WTC11 (cell line): Measurements from ENCODE around the gene NANOS1. TPM values are rescaled to one million over a fixed set of nuclear protein-coding genes. Genes with fewer than 3 reads are reported as not detected.

Experiments used
- ATAC-seq: fragments of 200-7000 bp; cut with Tn5 transposase; 2 replicates; pipeline ENCODE4 v1.10.0; 2021; ENCODE audit warnings: mild to moderate bottlenecking, moderate library complexity
- CTCF ChIA-PET: fragments of 300-600 bp; sonication (Branson Sonifier 250); formaldehyde crosslinking; loops from one replicate; lab custom pipeline; 2021; ENCODE audit warnings: antibody characterized with exemption; lab: Charles Lee
- POLR2A ChIA-PET: fragments of 350-600 bp; sonication (Branson Sonifier 250); formaldehyde crosslinking; loops from one replicate; lab custom pipeline; 2021; ENCODE audit warnings: antibody characterized with exemption; lab: Charles Lee
- DNase-seq: peaks from one replicate; pipeline ENCODE4 v3.0.0; 2021; ENCODE audit warnings: low spot score
- H3K27ac Mint-ChIP-seq: 2 replicates; pipeline ENCODE4 v1.8.0; 2021; ENCODE audit warnings: mixed read lengths
- H3K27me3 Mint-ChIP-seq: 2 replicates; pipeline ENCODE4 v1.8.0; 2021; ENCODE audit warnings: low read depth, mild to moderate bottlenecking, moderate library complexity, mixed read lengths
- H3K36me3 Mint-ChIP-seq: 2 replicates; pipeline ENCODE4 v1.8.0; 2021; ENCODE audit warnings: mixed read lengths
- H3K4me1 Mint-ChIP-seq: 2 replicates; pipeline ENCODE4 v1.8.0; 2022; ENCODE audit warnings: mixed read lengths
- H3K4me3 Mint-ChIP-seq: 2 replicates; pipeline ENCODE4 v1.8.0; 2021; ENCODE audit warnings: mild to moderate bottlenecking, moderate library complexity, mixed read lengths
- H3K9me3 Mint-ChIP-seq: 2 replicates; pipeline ENCODE4 v1.8.0; 2021; ENCODE audit warnings: mixed read lengths
- ATF2 ChIP-seq: sonication (generic); formaldehyde crosslinking; IDR thresholded peaks from 2 replicates; pipeline ENCODE4 v1.8.1; 2022; ENCODE audit warnings: low read depth, missing genetic modification reagents, borderline replicate concordance
- CREB1 ChIP-seq: sonication (generic); formaldehyde crosslinking; IDR thresholded peaks from 2 replicates; pipeline ENCODE4 v1.8.0; 2023; ENCODE audit warnings: mild to moderate bottlenecking, missing genetic modification reagents
- ELF4 ChIP-seq: sonication (generic); formaldehyde crosslinking; IDR thresholded peaks from 2 replicates; pipeline ENCODE4 v1.8.1; 2022; ENCODE audit warnings: low read depth, mild to moderate bottlenecking, moderate library complexity, missing genetic modification reagents
- FOXJ3 ChIP-seq: sonication (generic); formaldehyde crosslinking; IDR thresholded peaks from 2 replicates; pipeline ENCODE4 v1.9.0; 2021; ENCODE audit warnings: missing genetic modification reagents, mild to moderate bottlenecking, borderline replicate concordance
- MYBL2 ChIP-seq: sonication (generic); formaldehyde crosslinking; IDR thresholded peaks from 2 replicates; pipeline ENCODE4 v1.8.1; 2023; ENCODE audit warnings: mild to moderate bottlenecking, moderate library complexity, missing genetic modification reagents
- NFYB ChIP-seq: sonication (generic); formaldehyde crosslinking; conservative IDR thresholded peaks from 2 replicates; pipeline ENCODE4 v1.8.0; 2022; ENCODE audit warnings: low read depth, missing genetic modification reagents
- OVOL2 ChIP-seq: fragments of 250-450 bp; sonication (Bioruptor Pico); IDR thresholded peaks from 2 replicates; pipeline ENCODE4 v1.9.0; 2021; ENCODE audit warnings: mild to moderate bottlenecking, borderline replicate concordance
- PRDM15 ChIP-seq: sonication (generic); formaldehyde crosslinking; IDR thresholded peaks from 2 replicates; pipeline ENCODE4 v1.8.0; 2022; ENCODE audit warnings: missing genetic modification reagents
- PRRX2 ChIP-seq: fragments of 250-450 bp; sonication (Bioruptor Pico); IDR thresholded peaks from 2 replicates; pipeline ENCODE4 v1.8.0; 2021; ENCODE audit warnings: mild to moderate bottlenecking
- USF1 ChIP-seq: sonication (generic); formaldehyde crosslinking; IDR thresholded peaks from 2 replicates; pipeline ENCODE4 v1.8.0; 2022; ENCODE audit warnings: mild to moderate bottlenecking, missing genetic modification reagents
- USF2 ChIP-seq: sonication (generic); formaldehyde crosslinking; IDR thresholded peaks from 2 replicates; pipeline ENCODE4 v1.8.1; 2023; ENCODE audit warnings: mild to moderate bottlenecking, missing genetic modification reagents, moderate library complexity
- ZNF121 ChIP-seq: sonication (generic); formaldehyde crosslinking; IDR thresholded peaks from 2 replicates; pipeline ENCODE4 v1.8.0; 2023; ENCODE audit warnings: missing genetic modification reagents
- ZNF232 ChIP-seq: sonication (generic); formaldehyde crosslinking; IDR thresholded peaks from 2 replicates; pipeline ENCODE4 v1.8.0; 2022; ENCODE audit warnings: mild to moderate bottlenecking, missing genetic modification reagents
- ZNF671 ChIP-seq: fragments of 250-450 bp; sonication (Bioruptor Pico); IDR thresholded peaks from 2 replicates; pipeline ENCODE4 v1.8.0; 2021; ENCODE audit warnings: mild to moderate bottlenecking
- ZSCAN18 ChIP-seq: fragments of 250-450 bp; sonication (Bioruptor Pico); IDR thresholded peaks from 2 replicates; pipeline ENCODE4 v2.1.2; 2022; ENCODE audit warnings: mild to moderate bottlenecking, moderate library complexity
- total RNA-seq: library from RNA; stranded (reverse); gene quantifications from 3 replicates; pipeline ENCODE4 v1.2.3, GENCODE V29; 2021
- TF ChIP-seq, protein P1 (sequence below): fragments of 200-600 bp; IDR thresholded peaks from 2 replicates; pipeline ENCODE4 v1.8.0; 2022; ENCODE audit warnings: antibody characterized with exemption

NANOS1 gene
- total RNA-seq, 1 experiment from 2014 or later = 2.9 TPM

GRCh38 chr10:119070395-119071165 is 41.1 kb downstream of the NANOS1 start:
- no peaks in the 10 kb centered on the region for H3K27me3 Mint-ChIP-seq
- DNase-seq = no peak
- H3K4me3 Mint-ChIP-seq = no peak overlapping the region
- H3K4me1 Mint-ChIP-seq = 0 out of 2 replicates have a peak, but pooled peaks cover 4% of the 10 kb centered on the region
- H3K9me3 Mint-ChIP-seq = no peaks in the 10 kb centered on the region
- TF ChIP-seq FOXJ3 (no peak), CREB1 (CRISPR knock-in tag) (no peak), NFYB (no peak), ZSCAN18 (CRISPR knock-in tag) (no peak), USF2 (no peak), PRRX2 (no peak), OVOL2 (CRISPR knock-in tag) (no peak), ELF4 (CRISPR knock-in tag) (no peak), ATF2 (CRISPR knock-in tag) (no peak), ZNF671 (CRISPR knock-in tag) (no peak)
- TF ChIP-seq, protein P1, sequence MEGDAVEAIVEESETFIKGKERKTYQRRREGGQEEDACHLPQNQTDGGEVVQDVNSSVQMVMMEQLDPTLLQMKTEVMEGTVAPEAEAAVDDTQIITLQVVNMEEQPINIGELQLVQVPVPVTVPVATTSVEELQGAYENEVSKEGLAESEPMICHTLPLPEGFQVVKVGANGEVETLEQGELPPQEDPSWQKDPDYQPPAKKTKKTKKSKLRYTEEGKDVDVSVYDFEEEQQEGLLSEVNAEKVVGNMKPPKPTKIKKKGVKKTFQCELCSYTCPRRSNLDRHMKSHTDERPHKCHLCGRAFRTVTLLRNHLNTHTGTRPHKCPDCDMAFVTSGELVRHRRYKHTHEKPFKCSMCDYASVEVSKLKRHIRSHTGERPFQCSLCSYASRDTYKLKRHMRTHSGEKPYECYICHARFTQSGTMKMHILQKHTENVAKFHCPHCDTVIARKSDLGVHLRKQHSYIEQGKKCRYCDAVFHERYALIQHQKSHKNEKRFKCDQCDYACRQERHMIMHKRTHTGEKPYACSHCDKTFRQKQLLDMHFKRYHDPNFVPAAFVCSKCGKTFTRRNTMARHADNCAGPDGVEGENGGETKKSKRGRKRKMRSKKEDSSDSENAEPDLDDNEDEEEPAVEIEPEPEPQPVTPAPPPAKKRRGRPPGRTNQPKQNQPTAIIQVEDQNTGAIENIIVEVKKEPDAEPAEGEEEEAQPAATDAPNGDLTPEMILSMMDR = no peak
- TF ChIP-seq, all 79 proteins: peak for 0
- no peak for ATAC-seq
- ChIA-PET POLR2A (interaction anchor here (0.5 kb wide), 1 partner anchor 500 kb away, joined by 3 read pairs; no protein-coding TSS in a partner anchor), CTCF (no interaction called here)
- Mint-ChIP-seq H3K36me3 (peaks cover 77% of the 10 kb centered on the region), H3K27ac (peak overlapping the region; percentile 30; the same call in 1 of the 2 replicates)

DNA sequence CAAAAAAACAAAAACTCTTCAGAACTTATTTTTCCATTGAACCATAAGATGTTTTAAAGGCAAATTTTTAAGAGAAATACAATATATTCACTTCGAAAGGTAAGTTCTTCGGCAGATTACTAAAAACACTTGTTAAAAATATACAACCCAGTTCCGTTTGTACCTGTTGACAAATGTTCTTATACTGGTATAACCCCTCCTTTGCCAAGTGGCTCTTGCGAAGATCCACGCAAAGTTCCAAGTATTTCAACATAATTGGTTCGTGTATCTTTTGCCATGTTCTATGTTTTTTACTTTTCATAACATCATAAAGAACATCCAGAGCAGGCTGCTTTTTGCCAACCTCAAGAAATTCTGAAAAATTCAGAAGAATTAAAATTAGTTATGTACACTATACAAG is 44.1 kb downstream of the NANOS1 start:
- Mint-ChIP-seq H3K4me3 (no peak overlapping the region), H3K9me3 (no peaks in the 10 kb centered on the region), H3K36me3 (peaks cover 60% of the 10 kb centered on the region), H3K27ac (peak overlapping the region; percentile 82; the same call in 1 of the 2 replicates), H3K27me3 (no peaks in the 10 kb centered on the region), H3K4me1 (peaks cover 14% of the 10 kb centered on the region)
- ChIA-PET POLR2A (no interaction called here), CTCF (no interaction called here)
- no peak for TF ChIP-seq PRDM15 (CRISPR knock-in tag)
- TF ChIP-seq ZSCAN18 (CRISPR knock-in tag) = no peak
- TF ChIP-seq MYBL2 = no peak
- no peak for TF ChIP-seq USF1 (CRISPR knock-in tag)
- no peak for TF ChIP-seq ZNF232 (CRISPR knock-in tag)
- no peak for TF ChIP-seq USF2
- no peak for TF ChIP-seq ZNF121 (CRISPR knock-in tag)
- DNase-seq = no peak
- ATAC-seq = no peak
